Right forelimb (tissue), 1 donor: Measurements from ENCODE around the gene CCDC141.
"Not testable (repeated sequence)": the region's sequence is repeated elsewhere in the genome, so short reads cannot be mapped to it uniquely, and the experiment has no call there.

ENCODE experiments used
- DNase-seq: peaks from one replicate; pipeline ENCODE4 v3.0.0-alpha.2; 2018

Gene CCDC141

GRCh38 chr2:179049546-179050311, at the start of gene CCDC141:
Gene CCDC141 (minus strand): TSS chr2:179050137. CDS start chr2:179049941, 196 bp downstream.
- DNase-seq: no peak

- no peak for DNase-seq
Measured at GRCh38 chr2:179098080-179098689, 48.2 kb upstream of the CCDC141 start.

- no peak for DNase-seq
Measured at GRCh38 chr2:179097131-179097530, 47.2 kb upstream of the CCDC141 start.

GRCh38 chr2:179096090-179096489, 46.2 kb upstream of the CCDC141 start:
- DNase-seq: no peak

GRCh38 chr2:179092912-179093311, 43.0 kb upstream of the CCDC141 start:
- DNase-seq: not testable (repeated sequence)

GRCh38 chr2:179082697-179083096, 32.8 kb upstream of the CCDC141 start:
- DNase-seq: no peak

- no peak for DNase-seq
Measured at GRCh38 chr2:179081954-179082353, 32.0 kb upstream of the CCDC141 start.

GRCh38 chr2:179072527-179072926, 22.6 kb upstream of the CCDC141 start:
- DNase-seq: no peak

- DNase-seq: no peak
Measured at GRCh38 chr2:179071810-179072355, 21.9 kb upstream of the CCDC141 start.

- no peak for DNase-seq
Measured at GRCh38 chr2:179070895-179071294, 21.0 kb upstream of the CCDC141 start.

GRCh38 chr2:179069685-179070084, 19.7 kb upstream of the CCDC141 start:
- DNase-seq: no peak

- DNase-seq: no peak
Measured at GRCh38 chr2:179068991-179069643, 19.2 kb upstream of the CCDC141 start.

GRCh38 chr2:179059026-179059700, 9.2 kb upstream of the CCDC141 start:
- DNase-seq: no peak

GRCh38 chr2:179057737-179058136, 7.8 kb upstream of the CCDC141 start:
- no peak for DNase-seq

GRCh38 chr2:179053568-179053967, 3.6 kb upstream of the CCDC141 start:
- DNase-seq: not testable (repeated sequence)

GRCh38 chr2:179051250-179051649, 1.3 kb upstream of the CCDC141 start:
- no peak for DNase-seq

- no peak for DNase-seq
Measured at GRCh38 chr2:179050755-179051154, 818 bp upstream of the CCDC141 start.

GRCh38 chr2:179049203-179049545, 763 bp downstream of the CCDC141 start:
- DNase-seq: no peak

- no peak for DNase-seq
Measured at GRCh38 chr2:179048099-179048498, 1.8 kb downstream of the CCDC141 start.

- DNase-seq: not testable (repeated sequence)
Measured at GRCh38 chr2:179045602-179046001, 4.3 kb downstream of the CCDC141 start.

- DNase-seq: no peak
Measured at GRCh38 chr2:179044500-179044899, 5.4 kb downstream of the CCDC141 start.

- DNase-seq: no peak
Measured at GRCh38 chr2:179037807-179038206, 12.1 kb downstream of the CCDC141 start.

GRCh38 chr2:179036353-179036905, 13.5 kb downstream of the CCDC141 start:
- DNase-seq: no peak
